ENCODE results near the gene CASP5. TPM values are rescaled to one million over a fixed set of nuclear protein-coding genes. Genes with fewer than 3 reads are reported as not detected.

The CASP5 gene
- total RNA-seq, 1 experiment from 2014 or later, result not detected

- POLR2A ChIA-PET, result no interaction called here
- Mint-ChIP-seq H3K9me3 (peaks cover 39% of the 10 kb centered on the region), H3K27me3 (ENCODE audit: low read depth) (no peaks in the 10 kb centered on the region), H3K36me3 (no peaks in the 10 kb centered on the region; the same call in 1 of the 2 replicates), H3K4me3 (no peak overlapping the region), H3K4me1 (peaks cover 5% of the 10 kb centered on the region), H3K27ac (no peak overlapping the region)
- no peak for TF ChIP-seq CDX4 (CRISPR knock-in tag; IDR thresholded peaks at IDR 0.05; ENCODE audit: borderline replicate concordance)
- no peak for TF ChIP-seq OVOL2 (CRISPR knock-in tag; IDR thresholded peaks at IDR 0.05; ENCODE audit: borderline replicate concordance)
- TF ChIP-seq, protein P1, sequence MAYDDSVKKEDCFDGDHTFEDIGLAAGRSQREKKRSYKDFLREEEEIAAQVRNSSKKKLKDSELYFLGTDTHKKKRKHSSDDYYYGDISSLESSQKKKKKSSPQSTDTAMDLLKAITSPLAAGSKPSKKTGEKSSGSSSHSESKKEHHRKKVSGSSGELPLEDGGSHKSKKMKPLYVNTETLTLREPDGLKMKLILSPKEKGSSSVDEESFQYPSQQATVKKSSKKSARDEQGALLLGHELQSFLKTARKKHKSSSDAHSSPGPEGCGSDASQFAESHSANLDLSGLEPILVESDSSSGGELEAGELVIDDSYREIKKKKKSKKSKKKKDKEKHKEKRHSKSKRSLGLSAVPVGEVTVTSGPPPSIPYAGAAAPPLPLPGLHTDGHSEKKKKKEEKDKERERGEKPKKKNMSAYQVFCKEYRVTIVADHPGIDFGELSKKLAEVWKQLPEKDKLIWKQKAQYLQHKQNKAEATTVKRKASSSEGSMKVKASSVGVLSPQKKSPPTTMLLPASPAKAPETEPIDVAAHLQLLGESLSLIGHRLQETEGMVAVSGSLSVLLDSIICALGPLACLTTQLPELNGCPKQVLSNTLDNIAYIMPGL (CRISPR knock-in tag; IDR thresholded peaks at IDR 0.05), result no peak
- TF ChIP-seq, protein P2, sequence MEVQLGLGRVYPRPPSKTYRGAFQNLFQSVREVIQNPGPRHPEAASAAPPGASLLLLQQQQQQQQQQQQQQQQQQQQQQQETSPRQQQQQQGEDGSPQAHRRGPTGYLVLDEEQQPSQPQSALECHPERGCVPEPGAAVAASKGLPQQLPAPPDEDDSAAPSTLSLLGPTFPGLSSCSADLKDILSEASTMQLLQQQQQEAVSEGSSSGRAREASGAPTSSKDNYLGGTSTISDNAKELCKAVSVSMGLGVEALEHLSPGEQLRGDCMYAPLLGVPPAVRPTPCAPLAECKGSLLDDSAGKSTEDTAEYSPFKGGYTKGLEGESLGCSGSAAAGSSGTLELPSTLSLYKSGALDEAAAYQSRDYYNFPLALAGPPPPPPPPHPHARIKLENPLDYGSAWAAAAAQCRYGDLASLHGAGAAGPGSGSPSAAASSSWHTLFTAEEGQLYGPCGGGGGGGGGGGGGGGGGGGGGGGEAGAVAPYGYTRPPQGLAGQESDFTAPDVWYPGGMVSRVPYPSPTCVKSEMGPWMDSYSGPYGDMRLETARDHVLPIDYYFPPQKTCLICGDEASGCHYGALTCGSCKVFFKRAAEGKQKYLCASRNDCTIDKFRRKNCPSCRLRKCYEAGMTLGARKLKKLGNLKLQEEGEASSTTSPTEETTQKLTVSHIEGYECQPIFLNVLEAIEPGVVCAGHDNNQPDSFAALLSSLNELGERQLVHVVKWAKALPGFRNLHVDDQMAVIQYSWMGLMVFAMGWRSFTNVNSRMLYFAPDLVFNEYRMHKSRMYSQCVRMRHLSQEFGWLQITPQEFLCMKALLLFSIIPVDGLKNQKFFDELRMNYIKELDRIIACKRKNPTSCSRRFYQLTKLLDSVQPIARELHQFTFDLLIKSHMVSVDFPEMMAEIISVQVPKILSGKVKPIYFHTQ (CRISPR knock-in tag; IDR thresholded peaks at IDR 0.05), result no peak
- TF ChIP-seq NFE2L1 (CRISPR knock-in tag; IDR thresholded peaks at IDR 0.05), result no peak
- no peak for TF ChIP-seq FOXK1 (CRISPR knock-in tag; IDR thresholded peaks at IDR 0.05)
- no peak for TF ChIP-seq FOXJ3 (CRISPR knock-in tag; IDR thresholded peaks at IDR 0.05; ENCODE audit: borderline replicate concordance)
- no peak for TF ChIP-seq ZBTB21 (CRISPR knock-in tag; IDR thresholded peaks at IDR 0.05; ENCODE audit: borderline replicate concordance)
- TF ChIP-seq CBFB (CRISPR knock-in tag; IDR thresholded peaks at IDR 0.05; ENCODE audit: low read depth), result no peak
- TF ChIP-seq, protein P3, sequence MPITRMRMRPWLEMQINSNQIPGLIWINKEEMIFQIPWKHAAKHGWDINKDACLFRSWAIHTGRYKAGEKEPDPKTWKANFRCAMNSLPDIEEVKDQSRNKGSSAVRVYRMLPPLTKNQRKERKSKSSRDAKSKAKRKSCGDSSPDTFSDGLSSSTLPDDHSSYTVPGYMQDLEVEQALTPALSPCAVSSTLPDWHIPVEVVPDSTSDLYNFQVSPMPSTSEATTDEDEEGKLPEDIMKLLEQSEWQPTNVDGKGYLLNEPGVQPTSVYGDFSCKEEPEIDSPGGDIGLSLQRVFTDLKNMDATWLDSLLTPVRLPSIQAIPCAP (CRISPR knock-in tag; IDR thresholded peaks at IDR 0.05), result no peak
- no peak for TF ChIP-seq ESRRA (CRISPR knock-in tag; IDR thresholded peaks at IDR 0.05; ENCODE audit: borderline replicate concordance)
- no peak for TF ChIP-seq ZNF423 (CRISPR knock-in tag; IDR thresholded peaks at IDR 0.05)
- no peak for TF ChIP-seq ZNF532 (CRISPR knock-in tag; IDR thresholded peaks at IDR 0.05; ENCODE audit: borderline replicate concordance)
- TF ChIP-seq, protein P4, sequence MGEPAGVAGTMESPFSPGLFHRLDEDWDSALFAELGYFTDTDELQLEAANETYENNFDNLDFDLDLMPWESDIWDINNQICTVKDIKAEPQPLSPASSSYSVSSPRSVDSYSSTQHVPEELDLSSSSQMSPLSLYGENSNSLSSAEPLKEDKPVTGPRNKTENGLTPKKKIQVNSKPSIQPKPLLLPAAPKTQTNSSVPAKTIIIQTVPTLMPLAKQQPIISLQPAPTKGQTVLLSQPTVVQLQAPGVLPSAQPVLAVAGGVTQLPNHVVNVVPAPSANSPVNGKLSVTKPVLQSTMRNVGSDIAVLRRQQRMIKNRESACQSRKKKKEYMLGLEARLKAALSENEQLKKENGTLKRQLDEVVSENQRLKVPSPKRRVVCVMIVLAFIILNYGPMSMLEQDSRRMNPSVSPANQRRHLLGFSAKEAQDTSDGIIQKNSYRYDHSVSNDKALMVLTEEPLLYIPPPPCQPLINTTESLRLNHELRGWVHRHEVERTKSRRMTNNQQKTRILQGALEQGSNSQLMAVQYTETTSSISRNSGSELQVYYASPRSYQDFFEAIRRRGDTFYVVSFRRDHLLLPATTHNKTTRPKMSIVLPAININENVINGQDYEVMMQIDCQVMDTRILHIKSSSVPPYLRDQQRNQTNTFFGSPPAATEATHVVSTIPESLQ (CRISPR knock-in tag; IDR thresholded peaks at IDR 0.05), result no peak
- no peak for TF ChIP-seq ZNF512 (CRISPR knock-in tag; IDR thresholded peaks at IDR 0.05; ENCODE audit: borderline replicate concordance)
- no peak for TF ChIP-seq HMGA2 (CRISPR knock-in tag; IDR thresholded peaks at IDR 0.05)
- TF ChIP-seq, protein P5, sequence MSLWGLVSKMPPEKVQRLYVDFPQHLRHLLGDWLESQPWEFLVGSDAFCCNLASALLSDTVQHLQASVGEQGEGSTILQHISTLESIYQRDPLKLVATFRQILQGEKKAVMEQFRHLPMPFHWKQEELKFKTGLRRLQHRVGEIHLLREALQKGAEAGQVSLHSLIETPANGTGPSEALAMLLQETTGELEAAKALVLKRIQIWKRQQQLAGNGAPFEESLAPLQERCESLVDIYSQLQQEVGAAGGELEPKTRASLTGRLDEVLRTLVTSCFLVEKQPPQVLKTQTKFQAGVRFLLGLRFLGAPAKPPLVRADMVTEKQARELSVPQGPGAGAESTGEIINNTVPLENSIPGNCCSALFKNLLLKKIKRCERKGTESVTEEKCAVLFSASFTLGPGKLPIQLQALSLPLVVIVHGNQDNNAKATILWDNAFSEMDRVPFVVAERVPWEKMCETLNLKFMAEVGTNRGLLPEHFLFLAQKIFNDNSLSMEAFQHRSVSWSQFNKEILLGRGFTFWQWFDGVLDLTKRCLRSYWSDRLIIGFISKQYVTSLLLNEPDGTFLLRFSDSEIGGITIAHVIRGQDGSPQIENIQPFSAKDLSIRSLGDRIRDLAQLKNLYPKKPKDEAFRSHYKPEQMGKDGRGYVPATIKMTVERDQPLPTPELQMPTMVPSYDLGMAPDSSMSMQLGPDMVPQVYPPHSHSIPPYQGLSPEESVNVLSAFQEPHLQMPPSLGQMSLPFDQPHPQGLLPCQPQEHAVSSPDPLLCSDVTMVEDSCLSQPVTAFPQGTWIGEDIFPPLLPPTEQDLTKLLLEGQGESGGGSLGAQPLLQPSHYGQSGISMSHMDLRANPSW (CRISPR knock-in tag; conservative IDR thresholded peaks at IDR 0.05; ENCODE audit: low read depth), result no peak
- ATAC-seq, result no peak
- CTCF ChIA-PET, result no interaction called here
- DNase-seq (ENCODE audit: low spot score), result no peak
Observed at GRCh38 chr11:104997288-104997687, 25.7 kb downstream of the CASP5 start.

Data from WTC11 (cell line).